Myocyte (in vitro differentiated cells): ENCODE measurements around the gene PMIS2. TPM values are rescaled to one million over a fixed set of nuclear protein-coding genes. Genes with fewer than 3 reads are reported as not detected.

Experiments used
- DNase-seq: peaks from one replicate; pipeline ENCODE4 v3.0.0-alpha.2; 2012; ENCODE audit warnings: low read depth
- polyA plus RNA-seq: library from polyadenylated mRNA; unstranded; fragments of >200 nt; gene quantifications from one replicate; pipeline ENCODE4 v1.2.1, GENCODE V29; 2012; ENCODE audit warnings: missing spikeins
- total RNA-seq: library from RNA; depleted of rRNA; stranded (reverse); fragments of >200 nt; gene quantifications from 2 replicates; pipeline ENCODE4 v1.2.3, GENCODE V29; 2014

PMIS2 gene
- total RNA-seq, result not detected in 2 replicates
- not detected for polyA plus RNA-seq

GRCh38 chr19:35585848-35586247 lies at the start of gene PMIS2:
Gene PMIS2, plus strand, starts transcription at chr19:35586173. Its CDS starts 87 bp downstream, at chr19:35586260.
- no peak for DNase-seq

- no peak for DNase-seq
Measured at GRCh38 chr19:35539314-35539713, 46.7 kb upstream of the PMIS2 start.

- no peak for DNase-seq
Measured at GRCh38 chr19:35539850-35540249, 46.1 kb upstream of the PMIS2 start.

- DNase-seq, result no peak
Measured at GRCh38 chr19:35540356-35540927, 45.5 kb upstream of the PMIS2 start.

- DNase-seq, result no peak
Measured at GRCh38 chr19:35542209-35542608, 43.8 kb upstream of the PMIS2 start.

GRCh38 chr19:35543280-35544109 lies 42.5 kb upstream of the PMIS2 start:
- no peak for DNase-seq

- DNase-seq, result no peak
Measured at GRCh38 chr19:35544110-35544802, 41.7 kb upstream of the PMIS2 start.

GRCh38 chr19:35545001-35545854 lies 40.7 kb upstream of the PMIS2 start, which contains the start of gene TMEM147:
Gene TMEM147, plus strand, starts transcription at chr19:35545626. Its CDS starts 114 bp downstream, at chr19:35545740.
- peak; percentile 91 for DNase-seq

- no peak for DNase-seq
Measured at GRCh38 chr19:35545855-35546381, 40.1 kb upstream of the PMIS2 start.

- no peak for DNase-seq
Measured at GRCh38 chr19:35546532-35546931, 39.4 kb upstream of the PMIS2 start.

GRCh38 chr19:35549174-35549788 lies 36.7 kb upstream of the PMIS2 start:
- DNase-seq, result peak; percentile 79

- DNase-seq, result no peak
Measured at GRCh38 chr19:35549879-35550523, 36.0 kb upstream of the PMIS2 start.

GRCh38 chr19:35551091-35551810 lies 34.7 kb upstream of the PMIS2 start:
- DNase-seq, result no peak

GRCh38 chr19:35552534-35553384 lies 33.2 kb upstream of the PMIS2 start:
- no peak for DNase-seq

GRCh38 chr19:35553385-35554000 lies 32.5 kb upstream of the PMIS2 start:
- no peak for DNase-seq

- no peak for DNase-seq
Measured at GRCh38 chr19:35554076-35554475, 31.9 kb upstream of the PMIS2 start.

- DNase-seq, result no peak
Measured at GRCh38 chr19:35555301-35556005, 30.5 kb upstream of the PMIS2 start.
